Adrenal gland (tissue), 5 donors: ENCODE data around the gene POMGNT2.

ENCODE experiments used
- CTCF ChIP-seq, 6 experiments: fragments of 450-650 bp in 4 of 6; fragments of 200-600 bp in 2 of 6; sonication (generic) in 1 of 6; IDR thresholded peaks; 1 replicate in 5 of 6; 2 replicates in 1 of 6; pipeline versions ENCODE4 v1.5.1 to v1.8.0; 2016 to 2021; ENCODE audit warnings: antibody characterized with exemption in 6 of 6, mild to moderate bottlenecking in 2 of 6, moderate library complexity in 1 of 6
- POLR2A ChIP-seq, 2 donors: fragments of 450-650 bp; IDR thresholded peaks; one replicate each; pipeline ENCODE4 v1.6.1; 2017; ENCODE audit warnings: antibody characterized with exemption in 2 of 2, mild to moderate bottlenecking in 2 of 2, moderate library complexity in 1 of 2
- donor health status: DM: no; HTN: no; CAD: no.

GRCh38 chr3:43059456-43059855 lies 46.4 kb downstream of the POMGNT2 start:
- no peak for TF ChIP-seq CTCF (IDR thresholded peaks at IDR 0.05)
- TF ChIP-seq POLR2A (IDR thresholded peaks at IDR 0.05) = no peak
